Suppressor macrophage treated with lipopolysaccharide for 1 hour (primary cell): ENCODE data around the gene DIPK1B.

Experiments
- DNase-seq, 3 donors: peaks; one replicate each; pipeline ENCODE4 v3.0.0-alpha.2; 2020 to 2022

The DIPK1B gene

DNA sequence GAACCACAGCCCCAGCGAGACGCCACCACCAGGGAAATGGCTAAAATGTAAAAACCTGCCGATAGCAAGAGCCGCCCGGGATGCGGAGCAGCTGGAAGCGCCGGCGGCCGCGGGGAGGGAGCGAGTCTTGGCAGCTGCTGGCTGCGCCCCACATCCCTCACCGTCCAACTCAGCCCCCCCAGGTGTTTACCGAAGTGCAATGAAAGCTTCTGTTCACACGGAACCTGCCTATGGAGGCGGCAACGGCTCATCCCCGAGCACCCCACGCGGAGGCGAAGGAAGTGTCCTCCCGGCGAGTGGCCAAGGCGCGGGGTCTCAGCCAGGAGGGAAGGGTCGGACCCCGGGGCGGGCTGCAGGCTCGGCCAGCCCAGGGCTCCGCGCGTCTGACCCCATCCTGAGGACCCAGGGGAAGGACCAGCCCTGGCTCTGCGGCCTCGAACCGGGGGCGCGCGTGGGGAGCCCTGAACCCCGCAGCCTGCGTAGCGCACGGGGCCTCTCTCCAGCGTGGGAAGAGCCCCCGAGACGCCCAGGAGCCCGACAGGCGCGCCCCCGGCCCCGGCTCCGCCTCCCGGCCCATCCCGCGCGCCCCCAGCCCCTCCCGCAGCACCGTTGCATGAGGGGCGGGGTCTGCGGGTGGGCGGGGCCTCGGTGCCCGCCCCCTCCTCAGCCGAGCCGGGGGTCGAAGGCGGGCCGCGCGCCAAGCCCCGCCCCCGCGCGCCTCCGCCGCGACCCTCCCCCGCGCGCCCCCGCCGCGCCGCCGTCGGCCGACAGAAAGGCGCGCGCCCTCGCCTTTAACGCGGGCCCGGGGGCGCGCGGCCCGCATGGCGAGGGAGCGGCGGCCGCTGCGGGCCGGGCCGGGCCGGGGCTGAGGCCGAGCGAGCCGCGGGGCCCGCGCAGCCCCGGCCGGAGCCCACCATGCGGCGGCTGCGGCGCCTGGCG is at the start of gene DIPK1B:
Gene DIPK1B (plus strand): TSS at position 822 of the 939 bp plus-strand sequence. CDS start 94 bp downstream, at position 916.
- no peak for DNase-seq

DNA sequence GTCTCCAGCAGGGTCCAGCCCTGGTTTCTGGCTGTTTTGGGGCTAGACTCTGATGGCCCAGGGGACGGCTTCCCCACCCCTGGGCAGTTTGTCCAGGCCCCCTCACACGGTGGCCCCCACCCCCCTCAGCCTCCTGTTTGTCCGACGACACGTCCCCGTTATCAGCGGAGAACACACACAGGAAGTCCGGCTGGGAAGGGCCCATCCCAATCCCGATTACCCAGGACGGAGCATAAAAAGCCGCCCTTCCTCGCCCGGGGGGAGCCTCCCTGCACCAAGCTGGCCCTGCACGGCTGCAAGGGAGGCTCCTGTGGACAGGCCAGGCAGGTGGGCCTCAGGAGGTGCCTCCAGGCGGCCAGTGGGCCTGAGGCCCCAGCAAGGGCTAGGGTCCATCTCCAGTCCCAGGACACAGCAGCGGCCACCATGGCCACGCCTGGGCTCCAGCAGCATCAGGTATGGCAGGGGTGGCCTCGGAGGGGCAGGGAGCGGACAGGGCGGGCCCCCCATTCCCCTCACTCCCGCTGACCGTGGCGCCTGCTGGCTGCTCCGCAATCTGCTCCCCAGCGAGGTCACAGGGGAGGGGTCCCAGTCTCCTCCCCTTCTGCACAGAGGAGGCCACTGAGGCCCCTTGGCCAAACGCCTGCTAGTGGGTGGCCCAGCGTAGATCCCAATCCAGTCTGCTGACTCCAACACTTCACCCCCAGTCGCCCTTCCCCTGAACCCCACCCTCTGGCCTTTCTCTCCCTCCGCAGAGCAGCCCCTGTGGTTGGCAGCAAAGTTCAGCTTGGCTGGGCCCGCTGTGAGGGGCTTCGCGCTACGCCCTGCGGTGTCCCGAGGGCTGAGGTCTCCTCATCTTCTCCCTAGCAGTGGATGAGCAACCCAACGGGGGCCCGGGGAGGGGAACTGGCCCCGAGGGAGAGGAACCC is 49.5 kb upstream of the DIPK1B start, which contains the start of gene EGFL7:
Gene EGFL7 (plus strand): TSS at position 261 of the 926 bp plus-strand sequence. CDS start 5,367 bp downstream, outside the sequence.
- DNase-seq, result no peak

DNA sequence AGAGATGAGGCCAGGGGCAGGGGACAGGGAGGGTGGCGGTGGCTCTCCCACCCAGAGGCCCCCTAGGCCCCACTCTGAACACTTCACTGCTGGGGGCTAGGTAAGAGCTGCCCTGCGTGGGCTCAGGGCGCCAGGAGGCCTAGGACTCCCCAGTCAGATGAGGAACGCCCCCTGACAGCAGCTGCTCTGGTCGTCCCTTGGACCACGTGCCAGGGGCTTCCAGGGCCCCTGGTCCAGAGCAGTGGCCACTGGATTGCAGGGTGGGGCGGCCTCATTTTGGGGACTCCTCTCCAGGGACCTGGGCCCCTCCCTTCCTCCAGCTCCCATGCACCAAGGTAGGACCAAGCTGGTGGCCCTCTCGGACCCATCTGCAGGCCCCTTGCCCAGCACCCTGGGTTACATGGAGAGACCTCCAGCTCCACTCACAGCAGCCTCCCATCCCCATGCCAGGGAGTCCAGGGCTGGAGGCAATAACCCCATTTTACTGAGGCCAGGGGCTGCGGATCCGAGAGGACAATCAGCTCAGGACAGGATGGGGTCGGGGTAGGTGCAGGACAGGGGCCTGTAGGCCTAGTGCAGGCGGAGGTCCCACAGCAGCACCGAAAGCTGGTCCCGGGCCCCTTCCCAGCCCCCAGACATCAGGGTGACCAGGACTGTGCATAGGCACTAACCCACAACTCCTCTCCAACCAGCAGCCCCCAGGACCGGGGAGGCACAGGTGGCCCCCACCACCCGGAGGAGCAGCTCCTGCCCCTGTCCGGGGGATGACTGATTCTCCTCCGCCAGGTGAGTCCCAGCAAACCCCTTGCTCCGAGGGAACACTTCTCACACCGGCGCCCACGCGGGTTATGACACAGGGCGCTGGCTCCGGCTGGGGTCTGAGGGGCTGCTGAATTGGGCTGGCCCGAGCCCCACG is 48.1 kb upstream of the DIPK1B start:
- no peak for DNase-seq

DNA sequence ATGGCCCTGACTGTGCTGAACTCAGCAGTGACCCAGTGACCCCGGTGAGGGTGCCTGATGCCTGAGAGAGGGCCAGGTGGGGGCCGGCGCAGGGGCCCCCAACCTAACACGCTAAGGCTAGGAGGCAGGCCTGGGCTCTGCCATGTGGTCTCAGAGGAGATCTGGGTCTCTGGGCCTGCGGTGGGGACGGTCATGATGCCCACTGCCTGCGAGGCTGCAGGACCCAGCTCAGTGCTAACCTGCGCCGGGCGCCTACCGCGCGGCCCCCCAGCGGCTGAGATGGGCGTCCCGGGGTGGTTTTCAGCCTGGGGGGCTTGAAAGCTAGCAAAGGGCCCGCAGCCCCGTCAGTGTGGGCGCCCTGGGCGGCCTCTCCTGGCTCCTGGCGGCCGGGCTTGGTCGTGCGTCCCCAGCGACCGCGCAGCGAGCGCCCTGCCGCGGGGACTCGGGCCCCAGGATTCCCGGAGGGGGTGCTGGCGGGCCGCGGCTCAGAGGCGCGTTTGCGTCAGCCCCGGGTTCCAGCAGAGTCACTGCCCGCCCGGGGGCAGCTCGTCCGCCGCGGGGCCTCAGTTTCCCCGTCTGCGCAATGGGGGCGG is 47.2 kb upstream of the DIPK1B start:
- DNase-seq, result peak; percentile 48 to 81 (median 64)

DNA sequence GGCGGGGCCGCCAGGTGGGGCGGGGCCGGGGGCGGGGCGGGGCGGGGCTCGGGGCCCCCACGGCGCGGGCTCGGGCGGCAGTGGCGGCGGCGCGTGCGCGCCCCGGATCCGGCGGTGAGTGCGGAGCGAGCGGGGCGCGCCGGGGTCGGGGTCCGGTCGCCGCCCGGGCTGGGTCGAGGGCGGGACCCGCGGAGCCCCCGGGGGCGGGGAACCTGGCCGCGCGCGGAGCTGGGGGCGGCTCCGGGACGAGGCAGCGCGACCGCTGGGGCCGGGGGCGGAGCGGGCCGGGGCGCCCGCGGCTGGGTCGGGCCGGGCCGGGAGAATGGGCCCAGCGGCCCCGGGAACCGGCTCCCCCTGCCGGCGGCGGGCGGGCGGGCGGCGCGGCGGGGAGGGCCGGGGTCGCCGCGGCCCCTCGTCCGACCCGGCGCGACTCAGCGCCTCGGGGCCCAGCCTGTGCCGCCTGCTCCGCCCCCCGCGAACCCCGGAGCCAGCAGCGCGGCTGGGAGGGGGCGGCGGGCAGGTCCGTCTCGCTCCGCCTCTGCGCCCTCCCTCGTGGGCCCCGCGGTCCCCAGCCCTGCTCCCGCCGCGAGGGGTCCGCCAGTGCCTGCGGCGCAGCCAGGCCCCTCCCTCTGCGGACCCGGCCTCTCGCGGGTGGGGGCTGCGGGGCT is 46.5 kb upstream of the DIPK1B start:
- DNase-seq, result peak in 2 of 3 donors; percentile 27 to 64

DNA sequence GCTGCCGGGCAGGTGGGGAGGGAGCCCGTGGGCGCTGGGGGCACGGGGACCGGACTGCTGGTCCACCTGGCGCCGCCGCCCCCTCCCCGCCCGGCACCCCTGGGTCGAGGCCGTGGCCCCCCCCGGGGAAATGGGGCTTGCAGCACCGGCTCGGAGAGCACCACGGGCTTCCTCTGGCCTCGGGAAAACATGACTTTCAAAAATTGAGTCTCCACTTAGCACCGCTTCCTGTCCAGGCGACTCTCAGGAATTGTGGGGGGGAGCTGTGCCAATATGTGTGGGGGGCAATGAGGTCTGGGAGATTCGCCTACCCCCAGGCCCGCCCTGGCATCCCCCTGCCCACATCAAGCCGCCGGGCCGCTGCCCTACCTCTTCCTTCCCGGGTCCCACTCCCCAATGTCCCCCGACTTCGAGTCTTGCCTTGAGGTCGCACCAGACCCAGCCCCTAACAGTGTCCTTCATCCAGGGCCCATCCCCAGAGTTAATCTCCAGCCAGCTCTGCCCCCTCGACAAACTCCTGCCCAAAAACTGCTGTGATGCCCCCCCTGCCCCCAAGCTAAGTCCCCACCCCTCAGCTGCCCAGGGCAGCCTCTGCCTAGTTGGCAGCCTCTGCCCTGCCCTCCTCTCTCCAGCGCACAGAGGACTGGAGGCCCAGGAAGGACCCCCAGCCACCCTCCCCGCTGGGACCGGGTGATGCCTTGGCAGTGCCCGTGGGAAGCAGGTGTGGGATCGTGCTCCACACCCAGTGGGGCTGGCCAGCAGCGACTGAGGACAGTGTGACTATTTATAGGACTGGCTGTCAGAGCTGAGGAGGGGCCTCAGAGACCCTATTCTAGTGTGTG is 45.8 kb upstream of the DIPK1B start:
- no peak for DNase-seq

DNA sequence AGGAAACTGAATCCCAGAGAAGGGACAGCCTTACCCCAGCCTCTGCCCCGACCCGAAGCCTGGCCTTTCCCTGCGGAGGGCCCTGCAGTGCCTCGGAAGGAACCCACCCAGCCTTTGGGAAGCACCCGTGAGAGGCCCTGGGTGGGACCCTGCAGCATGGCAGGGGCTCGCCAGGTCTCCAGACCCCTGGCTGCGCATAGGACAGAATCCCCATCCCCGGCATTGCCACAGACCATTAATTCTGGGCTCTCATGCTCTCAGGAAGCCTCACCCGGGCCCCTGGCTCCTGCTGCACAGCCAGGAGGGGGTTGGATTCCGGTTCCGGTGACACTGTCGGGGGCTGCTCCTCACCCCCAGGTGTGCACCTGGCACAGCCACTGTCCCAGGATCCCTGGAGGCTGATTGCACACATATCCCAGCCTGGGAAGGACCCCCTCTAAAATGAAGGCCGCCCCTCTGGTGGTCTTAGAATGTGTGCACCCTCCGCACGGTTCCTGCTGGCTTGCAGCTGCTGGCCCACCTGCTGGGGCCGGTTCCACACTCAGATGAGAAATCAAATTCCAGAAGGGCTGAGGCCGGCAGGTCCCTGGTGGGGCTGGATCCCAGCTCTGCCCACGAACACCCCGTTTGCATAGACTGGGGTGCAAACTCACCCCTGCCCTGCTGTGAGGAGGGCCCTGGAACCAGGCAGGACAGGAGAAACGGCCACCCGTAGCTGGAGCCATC is 45.0 kb upstream of the DIPK1B start:
- no peak for DNase-seq

DNA sequence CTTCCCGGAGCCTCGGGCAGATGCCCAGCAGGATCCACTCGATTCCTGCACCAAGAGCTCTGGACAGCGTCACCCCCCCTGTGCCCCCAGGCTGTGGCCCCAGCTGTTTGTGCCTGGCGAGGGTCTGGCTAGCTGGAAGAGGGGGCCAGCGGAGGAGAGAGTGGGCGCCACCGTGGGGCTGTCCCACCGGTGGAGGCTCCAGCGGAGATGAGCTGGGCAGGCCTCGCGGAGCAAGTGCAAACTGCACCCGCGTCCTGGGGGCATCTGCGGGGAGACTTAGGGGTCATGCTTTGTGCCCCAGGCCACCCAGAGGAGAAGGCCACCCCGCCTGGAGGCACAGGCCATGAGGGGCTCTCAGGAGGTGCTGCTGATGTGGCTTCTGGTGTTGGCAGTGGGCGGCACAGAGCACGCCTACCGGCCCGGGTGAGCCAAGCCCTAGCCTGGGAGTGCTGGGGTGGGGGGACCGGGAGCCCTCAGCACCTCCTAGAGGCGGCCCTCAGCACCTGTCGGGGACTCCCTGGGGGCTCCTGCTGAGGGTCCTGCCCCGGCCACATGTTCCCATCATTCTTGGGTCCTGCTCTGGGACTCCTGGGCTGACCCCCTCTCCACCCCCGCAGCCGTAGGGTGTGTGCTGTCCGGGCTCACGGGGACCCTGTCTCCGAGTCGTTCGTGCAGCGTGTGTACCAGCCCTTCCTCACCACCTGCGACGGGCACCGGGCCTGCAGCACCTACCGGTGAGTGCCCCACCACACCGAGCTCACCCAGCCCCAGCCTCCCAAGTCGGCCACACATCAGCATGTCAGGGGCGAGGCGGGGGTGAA is 44.2 kb upstream of the DIPK1B start:
- DNase-seq, result no peak

DNA sequence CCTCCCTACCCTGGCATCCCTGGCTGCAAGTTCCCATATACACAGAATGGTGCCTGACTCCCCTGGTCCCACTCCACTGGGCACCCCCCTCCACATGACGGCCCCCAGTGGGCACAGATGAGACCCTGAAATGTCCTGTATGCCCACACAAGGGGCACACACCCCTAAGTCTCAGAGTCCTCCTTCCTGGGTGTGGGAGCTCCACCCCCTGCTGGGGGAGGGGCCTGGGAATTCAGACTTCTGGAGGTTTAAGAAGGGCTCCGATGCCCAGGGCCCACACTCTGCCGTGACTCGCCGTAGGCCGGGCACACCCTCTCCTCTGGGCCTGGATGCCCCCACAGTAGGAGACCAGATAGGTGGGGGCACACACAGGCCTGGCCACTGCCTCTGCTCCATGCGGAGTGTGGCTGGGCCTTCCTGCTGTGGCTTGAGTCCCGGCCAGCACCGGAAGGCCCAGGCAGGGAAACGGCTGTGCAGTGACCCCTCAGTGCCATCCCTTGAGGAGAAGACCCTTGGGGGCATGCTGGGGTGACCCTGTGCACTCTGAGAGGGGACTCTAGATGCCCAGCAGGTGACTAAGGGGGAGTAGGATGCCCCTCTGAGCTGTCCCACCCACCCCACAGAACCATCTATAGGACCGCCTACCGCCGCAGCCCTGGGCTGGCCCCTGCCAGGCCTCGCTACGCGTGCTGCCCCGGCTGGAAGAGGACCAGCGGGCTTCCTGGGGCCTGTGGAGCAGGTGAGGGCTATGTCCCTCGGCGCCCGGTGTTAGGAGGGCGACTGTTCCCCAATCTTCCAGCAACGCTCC is 43.2 kb upstream of the DIPK1B start:
- DNase-seq, result peak in 2 of 3 donors; percentile 37 to 52

DNA sequence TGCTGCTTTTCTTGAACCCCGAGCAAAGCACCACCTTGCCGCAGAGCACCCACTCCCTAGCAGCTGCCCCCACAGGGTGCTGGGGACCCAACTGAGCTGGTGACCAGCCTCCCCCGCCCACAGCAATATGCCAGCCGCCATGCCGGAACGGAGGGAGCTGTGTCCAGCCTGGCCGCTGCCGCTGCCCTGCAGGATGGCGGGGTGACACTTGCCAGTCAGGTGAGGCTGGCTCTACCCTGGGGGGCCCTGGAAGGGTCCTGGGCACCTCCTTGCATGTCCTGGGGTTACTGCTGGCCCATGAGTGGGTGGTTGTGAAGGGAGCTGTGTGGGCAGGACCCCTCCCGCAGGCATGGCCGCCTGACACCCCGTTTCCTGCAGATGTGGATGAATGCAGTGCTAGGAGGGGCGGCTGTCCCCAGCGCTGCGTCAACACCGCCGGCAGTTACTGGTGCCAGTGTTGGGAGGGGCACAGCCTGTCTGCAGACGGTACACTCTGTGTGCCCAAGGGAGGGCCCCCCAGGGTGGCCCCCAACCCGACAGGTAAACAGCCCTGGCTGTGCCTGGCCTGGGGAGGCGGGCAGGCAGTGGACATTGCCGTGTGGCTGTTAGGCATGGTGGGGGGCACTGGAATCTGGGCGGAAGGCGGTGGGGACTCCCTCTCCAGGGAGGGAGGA is 42.4 kb upstream of the DIPK1B start:
- no peak for DNase-seq

DNA sequence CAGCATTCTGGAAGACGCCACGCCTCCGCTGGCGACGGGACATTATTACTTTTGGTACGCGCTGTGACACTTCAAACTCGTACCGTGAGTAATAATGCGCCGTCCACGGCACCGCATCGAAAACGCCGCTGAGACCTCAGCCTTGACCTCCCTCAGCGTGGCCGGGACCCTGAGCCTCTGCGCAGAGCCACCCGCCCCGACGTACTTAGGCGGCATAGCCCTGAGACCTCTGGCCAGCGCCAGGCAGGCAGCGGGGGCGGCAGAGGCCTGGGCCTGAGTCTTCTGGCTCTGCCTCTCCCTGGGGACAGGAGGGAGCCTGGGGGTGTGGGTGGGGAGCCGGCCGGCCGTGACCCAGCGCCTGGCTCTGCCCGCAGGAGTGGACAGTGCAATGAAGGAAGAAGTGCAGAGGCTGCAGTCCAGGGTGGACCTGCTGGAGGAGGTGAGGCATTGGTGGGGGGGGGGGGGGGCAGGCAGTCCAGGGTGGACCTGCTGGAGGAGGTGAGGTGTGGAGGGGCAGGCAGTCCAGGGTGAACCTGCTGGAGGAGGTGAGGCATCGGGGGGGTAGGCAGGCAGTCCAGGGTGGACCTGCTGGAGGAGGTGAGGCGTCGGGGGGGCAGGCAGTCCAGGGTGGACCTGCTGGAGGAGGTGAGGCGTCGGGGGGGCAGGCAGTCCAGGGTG is 41.7 kb upstream of the DIPK1B start:
- DNase-seq, result no peak

DNA sequence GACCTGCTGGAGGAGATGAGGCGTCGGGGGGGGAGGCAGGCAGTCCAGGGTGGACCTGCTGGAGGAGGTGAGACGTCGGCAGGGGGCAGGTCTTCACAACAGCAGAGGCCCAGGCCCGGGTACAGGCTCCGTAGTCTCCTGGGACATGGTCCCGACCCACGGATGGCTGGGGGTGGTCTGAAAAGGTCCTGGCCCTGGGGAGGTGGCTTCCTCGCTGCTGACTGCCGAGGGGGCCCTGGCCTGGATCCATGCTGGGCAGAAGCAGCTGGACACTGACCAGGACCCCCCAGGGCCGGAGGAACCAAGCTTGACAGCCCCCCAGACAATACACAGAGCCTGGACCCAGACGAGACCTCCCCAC is 41.1 kb upstream of the DIPK1B start:
- no peak for DNase-seq

DNA sequence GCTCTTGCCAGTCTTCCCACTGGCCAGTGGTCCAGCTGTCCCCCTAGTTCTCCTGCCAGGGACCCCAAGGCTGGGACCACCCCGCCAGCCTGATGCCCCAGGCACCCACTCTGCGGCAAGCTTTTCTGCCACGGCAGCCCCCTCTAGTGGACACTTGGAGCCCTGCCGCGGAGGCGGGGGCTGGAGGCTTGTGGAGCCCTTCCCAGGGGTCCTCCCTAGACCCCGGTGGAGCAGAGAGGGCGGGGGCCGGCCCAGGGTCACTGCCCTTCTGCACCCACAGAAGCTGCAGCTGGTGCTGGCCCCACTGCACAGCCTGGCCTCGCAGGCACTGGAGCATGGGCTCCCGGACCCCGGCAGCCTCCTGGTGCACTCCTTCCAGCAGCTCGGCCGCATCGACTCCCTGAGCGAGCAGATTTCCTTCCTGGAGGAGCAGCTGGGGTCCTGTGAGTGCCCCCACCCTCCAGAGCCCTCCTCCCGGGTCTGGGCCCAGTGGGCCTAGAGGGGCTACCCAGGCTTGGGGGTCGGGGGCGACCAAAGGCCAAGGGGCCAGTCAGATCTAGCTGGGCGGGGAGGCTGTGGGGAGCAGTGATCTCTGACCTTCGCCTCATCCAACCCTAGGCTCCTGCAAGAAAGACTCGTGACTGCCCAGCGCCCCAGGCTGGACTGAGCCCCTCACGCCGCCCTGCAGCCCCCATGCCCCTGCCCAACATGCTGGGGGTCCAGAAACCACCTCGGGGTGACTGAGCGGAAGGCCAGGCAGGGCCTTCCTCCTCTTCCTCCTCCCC is 40.5 kb upstream of the DIPK1B start:
- DNase-seq, result peak; percentile 48 to 72 (median 56)

DNA sequence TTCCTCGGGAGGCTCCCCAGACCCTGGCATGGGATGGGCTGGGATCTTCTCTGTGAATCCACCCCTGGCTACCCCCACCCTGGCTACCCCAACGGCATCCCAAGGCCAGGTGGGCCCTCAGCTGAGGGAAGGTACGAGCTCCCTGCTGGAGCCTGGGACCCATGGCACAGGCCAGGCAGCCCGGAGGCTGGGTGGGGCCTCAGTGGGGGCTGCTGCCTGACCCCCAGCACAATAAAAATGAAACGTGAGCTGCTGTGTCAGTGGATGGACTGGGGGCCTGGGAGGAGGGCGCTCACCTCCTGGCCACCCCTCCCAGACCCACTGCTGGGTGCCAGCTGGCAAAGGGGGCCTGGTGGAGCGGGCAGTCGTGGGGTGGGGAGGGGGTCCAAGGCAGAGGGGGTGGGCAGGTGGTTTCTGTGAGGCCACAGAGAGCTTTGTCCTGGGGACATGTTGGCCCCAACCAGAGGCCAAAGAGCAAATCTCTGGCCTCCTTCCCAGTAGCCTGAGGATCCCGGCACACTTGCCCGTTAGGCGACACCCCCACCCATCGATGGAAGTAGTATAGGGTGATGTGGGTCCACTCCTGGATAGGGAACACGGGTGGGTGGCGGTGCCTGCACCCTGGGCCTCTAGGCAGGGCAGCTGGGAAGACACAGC is 39.8 kb upstream of the DIPK1B start:
- DNase-seq, result no peak
